ENCODE measurements around the gene SYNGAP1. TPM values are rescaled to one million over a fixed set of nuclear protein-coding genes. Genes with fewer than 3 reads are reported as not detected.
"Not testable (repeated sequence)": the region's sequence is repeated elsewhere in the genome, so short reads cannot be mapped to it uniquely, and the experiment has no call there.

The SYNGAP1 gene
- 3.3 and 5.2 TPM in 2 replicates for total RNA-seq (2014; rRNA removed; shearing (Covaris generic))

DNA sequence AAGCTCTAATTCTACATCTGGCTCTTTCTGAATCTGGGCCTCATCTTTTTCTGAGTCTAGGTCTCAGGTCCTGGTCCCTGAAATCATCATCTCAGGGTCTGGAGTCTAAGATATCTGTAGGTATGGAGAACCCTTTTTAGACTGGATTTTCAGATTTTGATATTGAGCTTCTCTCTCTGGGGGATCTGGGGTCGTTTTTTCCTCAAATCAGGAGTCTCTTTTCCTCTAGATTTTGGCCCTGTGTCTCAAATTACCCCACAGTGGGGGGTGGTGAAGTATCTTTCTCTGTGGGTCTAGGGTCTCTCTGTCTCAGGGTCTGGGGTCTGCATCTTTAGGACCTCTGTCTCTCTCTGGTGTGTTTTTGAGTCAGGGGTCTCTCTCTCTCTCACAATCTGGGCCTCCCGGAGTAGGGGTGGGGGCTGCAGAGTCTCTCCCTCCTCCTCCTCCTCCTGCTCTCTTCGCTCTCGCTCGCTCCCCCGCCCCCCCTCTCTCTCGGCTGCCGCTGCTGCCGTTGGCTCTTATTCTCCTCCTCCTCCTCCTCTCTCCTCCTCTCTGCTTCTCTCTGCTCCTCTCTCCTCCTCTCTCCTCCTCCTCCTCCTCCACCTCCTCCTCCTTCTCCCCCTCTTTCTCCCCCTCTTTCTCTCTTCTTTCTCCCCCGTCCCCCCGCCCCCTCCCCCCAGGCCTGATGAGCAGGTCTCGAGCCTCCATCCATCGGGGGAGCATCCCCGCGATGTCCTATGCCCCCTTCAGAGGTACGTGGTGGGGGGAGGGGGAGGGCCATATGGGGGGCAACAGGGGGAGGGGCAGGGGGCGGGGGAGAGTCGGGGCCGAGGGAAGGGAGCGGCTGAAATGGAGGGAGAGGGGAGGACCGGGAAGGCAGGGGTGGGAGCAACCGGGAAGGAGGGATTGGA lies at the start of gene SYNGAP1:
Gene SYNGAP1, plus strand, starts transcription at position 486 of the 911 bp plus-strand sequence. Its CDS starts 200 bp downstream, at position 686.
- no peak for DNase-seq (ENCODE audit: low spot score)

DNA sequence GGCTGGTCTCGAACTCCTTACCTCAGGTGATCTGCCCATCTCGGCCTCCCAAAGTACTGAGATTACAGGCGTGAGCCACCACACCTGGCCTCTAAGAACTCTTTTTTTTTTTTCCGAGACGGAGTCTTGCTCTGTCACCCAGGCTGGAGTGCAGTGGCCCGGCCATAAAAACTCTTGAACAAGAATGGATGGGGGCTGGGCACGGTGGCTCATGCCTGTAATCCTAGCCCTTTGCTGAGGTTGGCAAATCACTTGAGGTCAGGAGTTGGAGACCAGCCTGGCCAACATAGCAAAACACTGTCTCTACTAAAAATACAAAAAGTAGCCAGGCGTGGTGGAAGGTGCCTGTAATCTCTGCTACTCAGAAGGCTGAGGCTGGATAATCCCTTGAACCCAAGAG lies 48.0 kb upstream of the SYNGAP1 start:
- DNase-seq (ENCODE audit: low spot score) = not testable (repeated sequence)

DNA sequence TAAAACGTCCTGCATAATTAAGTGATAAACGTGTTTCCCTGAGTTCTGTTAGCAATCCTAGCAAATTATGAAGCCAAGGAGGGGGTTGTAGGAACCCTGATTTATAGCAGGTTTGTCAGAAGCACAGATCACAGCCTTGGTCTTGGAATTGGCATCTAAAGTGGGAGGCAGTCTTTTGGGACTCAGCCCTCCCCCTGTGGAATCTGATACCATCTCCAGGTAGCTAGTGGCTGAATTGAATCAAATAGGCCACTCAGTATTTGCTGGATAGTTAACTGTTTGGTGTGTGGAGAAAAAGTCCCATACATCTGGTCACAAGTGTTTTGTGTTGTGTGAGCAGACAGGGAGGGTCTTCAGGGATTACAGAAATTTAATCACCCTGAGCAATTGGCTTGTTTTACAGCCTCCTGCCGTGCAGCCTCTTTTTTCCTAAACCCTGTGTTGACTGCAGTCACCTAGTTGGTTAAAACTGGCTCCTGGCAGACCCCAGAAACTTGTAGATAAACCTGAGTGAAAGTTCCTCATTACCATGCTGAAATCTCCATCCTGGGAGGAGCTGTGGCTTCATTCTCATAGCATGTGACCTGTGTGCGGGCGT lies 47.2 kb upstream of the SYNGAP1 start:
- DNase-seq (ENCODE audit: low spot score) = no peak

DNA sequence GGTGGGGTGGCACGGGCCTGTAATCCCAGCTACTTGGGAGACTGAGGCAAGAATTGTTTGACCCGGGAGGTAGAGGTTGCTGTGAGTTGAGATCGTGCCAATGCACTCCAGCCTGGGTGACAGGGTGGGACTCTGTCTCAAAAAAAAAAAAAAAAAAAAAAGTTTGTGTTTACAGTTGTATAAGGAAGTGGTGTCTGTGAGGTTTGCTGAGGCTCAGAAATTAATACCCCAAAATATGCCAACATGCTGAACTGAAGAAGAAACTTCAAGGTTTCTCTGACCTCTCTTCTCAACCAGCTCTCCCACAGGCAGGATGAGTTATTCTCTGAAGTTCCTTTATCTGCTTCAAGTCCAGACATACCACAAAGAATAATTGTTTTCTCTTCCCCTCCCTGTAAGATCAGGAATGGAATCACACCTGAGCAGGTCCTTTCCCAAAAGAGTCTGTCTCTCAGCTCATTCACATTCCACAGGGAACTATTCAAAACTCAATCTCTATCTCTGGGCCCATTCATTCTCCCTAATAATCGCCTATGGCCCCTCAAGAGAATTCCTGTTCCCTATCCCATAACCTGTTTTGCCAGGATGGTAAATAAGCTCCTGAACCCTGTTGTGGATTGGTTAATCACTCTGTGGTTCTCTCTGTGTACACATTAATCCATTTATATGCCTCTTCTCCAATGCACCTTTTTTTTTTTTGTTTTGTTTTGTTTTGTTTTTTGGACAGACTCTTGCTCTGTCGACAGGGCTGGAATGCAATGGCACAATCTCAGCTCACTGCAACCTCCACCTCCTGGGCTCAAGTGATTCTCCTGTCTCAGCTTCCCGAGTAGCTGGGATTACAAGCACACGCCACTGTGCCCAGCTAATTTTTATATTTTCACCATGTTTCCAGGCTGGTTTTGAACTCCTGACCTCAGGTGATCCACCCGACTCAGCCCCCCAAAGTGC lies 45.6 kb upstream of the SYNGAP1 start:
- DNase-seq (ENCODE audit: low spot score) = no peak

DNA sequence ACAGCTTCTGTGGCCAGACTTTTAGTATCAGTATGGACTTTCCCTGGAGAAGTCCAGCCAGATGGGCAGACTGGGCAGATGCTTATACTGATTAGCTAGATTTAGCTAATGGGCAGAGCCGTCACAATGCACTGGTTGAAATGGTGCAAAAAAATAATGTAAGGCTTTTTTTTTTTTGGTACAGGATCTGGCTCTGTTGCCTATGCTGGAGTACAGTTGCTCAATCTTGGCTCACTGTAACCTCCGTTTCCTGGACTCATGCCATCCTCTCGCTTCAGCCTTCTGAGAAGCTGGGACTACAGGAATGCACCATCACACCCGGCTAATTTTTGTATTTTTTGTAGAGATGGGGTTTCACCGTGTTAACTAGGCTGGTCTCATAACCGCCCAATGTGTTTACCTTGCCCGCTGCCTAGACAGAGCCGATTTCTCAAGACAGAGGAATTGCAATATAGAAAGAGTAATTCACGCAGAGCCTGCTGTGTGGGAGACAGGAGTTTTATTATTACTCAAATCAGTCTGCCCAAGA lies 44.7 kb upstream of the SYNGAP1 start:
- DNase-seq (ENCODE audit: low spot score) = no peak

DNA sequence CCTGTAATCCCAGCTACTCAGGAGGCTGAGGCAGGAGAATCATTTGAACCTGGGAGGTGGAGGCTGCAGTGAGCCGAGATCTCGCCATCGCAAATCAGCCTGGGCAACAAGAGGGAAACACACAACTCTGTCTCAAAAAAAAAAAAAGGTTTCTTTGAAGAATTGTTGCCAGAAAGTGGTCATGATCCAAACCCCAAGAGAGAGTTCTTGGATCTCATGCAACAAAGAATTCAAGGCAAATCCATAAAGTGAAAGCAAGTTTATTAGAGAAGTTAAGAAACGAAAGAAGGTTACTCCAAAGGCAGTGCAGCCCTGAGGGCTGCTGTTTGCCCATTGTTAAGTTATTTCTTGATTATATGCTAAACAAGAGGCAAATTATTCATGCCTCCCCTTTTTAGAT lies 42.7 kb upstream of the SYNGAP1 start:
- DNase-seq (ENCODE audit: low spot score) = no peak

DNA sequence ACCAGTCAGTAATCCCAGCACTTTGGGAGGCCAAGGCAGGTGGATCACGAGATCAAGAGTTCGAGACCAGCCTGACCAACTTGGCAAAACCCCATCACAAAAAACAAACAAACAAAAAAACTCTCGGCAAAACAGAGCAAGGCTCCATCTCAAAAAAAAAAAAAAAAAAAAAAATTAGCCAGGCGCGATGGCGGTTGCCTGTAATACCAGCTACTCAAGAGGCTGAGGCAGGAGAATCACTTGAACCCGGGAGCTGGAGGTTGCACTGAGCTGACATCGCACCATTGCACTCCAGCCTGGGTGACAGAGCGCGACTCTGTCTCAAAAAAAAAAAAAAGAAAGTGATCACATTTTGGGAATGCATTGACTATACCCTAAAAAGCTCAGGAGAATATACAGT lies 40.7 kb upstream of the SYNGAP1 start:
- DNase-seq (ENCODE audit: low spot score) = not testable (repeated sequence)

DNA sequence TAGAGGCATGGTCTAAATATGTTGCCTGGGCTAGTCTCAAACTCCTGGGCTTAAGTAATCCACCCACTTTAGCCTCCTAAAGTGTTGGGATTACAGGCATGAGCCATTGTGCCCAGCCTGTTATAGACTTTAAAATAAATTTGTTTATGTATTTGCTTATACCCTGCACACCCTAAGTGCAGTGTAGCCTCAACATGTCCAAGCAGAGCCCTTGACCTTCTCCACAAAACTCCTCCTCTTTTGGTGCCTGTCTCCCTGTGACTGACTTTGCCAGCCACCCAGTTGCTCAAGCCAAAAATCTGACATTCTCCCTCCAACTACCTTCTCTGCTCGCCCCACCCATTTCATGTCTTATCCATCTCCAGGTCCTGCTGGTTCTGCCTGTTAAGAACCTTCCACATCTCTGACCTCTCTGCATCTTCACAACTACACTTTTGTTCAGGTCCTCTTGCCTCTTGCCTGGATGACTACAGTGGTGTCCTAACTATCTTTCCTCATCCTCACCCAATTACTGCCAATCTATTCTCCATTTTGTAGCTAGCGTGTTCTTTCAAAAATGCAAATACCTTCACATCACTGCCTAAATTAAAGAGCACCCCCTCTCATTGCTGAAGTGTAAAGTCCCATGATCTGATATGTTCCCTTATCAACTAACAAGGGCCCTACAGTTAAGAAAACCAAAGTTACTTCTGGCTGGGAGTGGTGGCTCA lies 39.4 kb upstream of the SYNGAP1 start:
- DNase-seq (ENCODE audit: low spot score) = no peak

DNA sequence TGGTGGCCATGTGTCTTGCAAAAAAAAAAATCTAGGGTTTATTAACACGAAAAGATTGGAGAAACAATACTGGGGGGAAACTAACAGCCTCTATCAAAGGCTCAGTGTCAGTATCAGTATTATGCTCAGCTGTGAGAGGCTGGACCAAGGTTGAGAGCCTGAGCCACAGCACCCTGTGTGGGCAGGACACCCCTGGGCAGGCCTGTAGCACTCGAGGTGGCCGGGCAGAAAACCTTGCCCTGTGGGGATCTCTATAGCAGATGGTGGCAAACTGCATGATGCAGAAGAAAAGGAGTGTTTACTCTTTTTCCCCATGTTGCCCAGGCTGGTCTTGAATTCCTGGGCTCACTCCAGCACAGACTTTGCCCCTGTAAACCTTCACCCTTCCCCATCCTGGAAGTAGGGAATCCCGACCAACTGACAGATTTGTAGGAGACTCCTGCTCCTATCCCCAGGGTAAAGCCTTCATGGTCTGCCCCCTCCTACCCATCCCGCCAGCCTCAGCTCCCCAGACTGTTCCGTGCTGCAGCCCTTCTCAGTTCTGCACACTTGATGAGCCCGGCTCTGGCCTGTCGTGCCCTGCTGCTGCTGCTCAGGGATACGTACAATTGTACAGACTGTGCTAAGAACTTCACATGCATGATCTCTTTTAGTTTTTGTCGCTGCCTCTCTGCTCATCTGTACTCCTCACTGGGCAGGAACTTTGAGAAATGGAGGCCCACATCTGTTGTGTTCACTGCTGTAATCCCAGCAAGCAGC lies 36.3 kb upstream of the SYNGAP1 start:
- no peak for DNase-seq (ENCODE audit: low spot score)

DNA sequence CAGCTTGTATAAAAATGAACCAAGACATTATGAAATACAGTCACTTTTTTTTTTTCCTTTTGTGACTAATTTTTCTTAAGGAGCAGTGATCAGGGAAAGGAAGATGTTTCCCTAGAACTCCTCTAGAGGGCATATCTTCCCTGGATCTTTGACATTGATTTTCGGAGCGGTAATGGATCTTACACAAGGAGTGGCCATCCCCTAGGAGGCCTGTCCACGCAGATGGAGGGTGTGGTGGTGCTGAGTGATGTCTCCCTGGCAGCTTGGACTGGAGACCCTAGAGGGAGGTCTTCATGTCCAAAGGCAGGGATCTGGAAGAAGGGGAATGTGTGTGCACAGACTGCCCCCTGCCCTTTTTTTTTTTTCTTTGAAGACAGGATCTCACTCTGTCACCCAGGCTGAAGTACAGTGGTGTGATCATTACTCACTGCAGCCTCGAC lies 35.3 kb upstream of the SYNGAP1 start:
- peak; percentile 39 for DNase-seq (ENCODE audit: low spot score)

DNA sequence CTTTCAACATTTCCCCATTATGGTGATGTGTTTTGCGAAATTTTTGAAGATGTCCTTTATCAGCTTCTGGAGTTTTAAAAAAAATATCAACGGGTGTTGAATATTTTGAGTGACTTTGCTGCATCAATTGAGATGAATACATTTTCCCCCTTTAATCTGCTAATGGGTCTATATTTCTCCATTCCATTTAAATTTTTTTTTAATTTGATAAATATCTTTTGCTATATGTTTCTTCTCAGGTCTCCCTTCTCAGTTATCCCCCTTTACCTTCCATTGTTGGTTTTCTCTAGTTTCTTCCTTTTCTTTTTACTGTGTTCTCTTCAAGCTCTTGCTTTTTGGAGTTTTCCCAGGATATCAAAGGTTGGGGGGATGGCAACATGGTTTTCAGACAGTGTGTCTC lies 29.7 kb upstream of the SYNGAP1 start:
- no peak for DNase-seq (ENCODE audit: low spot score)

DNA sequence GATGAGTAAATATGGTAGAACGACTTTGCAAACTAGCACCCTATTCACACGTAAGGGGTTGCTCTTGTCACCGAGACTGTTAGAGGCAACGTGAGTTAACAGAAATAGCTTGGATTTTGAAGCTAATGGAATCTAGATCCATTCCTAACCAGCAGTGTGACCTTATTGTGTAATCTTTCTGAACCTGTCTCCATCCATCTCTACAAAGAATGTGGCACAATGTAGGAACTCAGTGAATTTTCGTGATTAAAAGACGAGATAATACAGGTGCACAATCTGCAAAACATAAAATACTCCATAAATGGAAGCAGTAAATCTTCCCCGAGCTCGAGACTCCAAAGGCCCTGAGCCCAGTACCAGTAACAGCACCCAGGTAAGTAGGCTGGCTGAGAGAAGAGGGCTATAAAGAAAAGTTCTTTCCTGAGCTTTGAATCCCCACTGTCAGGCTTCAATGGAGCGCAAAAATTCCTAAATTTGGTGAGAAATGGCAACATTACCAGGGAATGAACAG lies 29.0 kb upstream of the SYNGAP1 start:
- no peak for DNase-seq (ENCODE audit: low spot score)

DNA sequence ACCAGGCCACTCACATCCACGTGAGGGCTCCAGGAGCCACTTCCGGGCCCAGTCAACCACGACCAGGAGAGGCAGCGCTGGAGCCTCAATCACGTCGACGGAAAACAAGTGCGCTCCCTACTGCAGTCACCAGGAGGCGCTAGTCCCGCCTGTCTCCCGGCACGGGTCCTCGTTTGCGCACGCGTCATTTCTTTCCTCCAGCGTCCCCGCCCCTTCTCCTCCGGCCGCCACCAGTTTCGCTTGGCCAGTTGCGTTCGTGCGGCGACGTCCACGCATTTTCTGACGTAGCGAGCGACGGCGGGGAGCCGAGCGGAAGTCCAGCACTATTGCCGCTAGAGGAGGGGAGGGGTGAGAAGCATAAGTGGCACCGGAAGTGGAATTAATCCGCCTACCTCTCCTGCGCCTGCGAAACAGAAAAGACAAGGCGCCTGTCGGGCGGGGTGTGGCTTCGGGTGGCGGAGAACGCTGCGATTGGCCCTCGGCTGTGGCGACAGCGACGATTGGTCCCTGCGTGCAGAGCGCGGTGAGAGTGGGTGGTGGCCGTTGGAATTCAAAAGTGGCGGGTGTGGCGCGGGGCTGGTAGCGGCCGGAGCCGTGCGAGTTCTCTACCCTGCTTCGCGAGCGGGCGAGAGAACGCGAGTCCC lies 28.5 kb upstream of the SYNGAP1 start, which contains the start of gene KIFC1:
Gene KIFC1, plus strand, starts transcription at position 546 of the 644 bp plus-strand sequence. CDS start 163 bp downstream, outside the sequence.
- DNase-seq (ENCODE audit: low spot score) = peak; percentile 99

DNA sequence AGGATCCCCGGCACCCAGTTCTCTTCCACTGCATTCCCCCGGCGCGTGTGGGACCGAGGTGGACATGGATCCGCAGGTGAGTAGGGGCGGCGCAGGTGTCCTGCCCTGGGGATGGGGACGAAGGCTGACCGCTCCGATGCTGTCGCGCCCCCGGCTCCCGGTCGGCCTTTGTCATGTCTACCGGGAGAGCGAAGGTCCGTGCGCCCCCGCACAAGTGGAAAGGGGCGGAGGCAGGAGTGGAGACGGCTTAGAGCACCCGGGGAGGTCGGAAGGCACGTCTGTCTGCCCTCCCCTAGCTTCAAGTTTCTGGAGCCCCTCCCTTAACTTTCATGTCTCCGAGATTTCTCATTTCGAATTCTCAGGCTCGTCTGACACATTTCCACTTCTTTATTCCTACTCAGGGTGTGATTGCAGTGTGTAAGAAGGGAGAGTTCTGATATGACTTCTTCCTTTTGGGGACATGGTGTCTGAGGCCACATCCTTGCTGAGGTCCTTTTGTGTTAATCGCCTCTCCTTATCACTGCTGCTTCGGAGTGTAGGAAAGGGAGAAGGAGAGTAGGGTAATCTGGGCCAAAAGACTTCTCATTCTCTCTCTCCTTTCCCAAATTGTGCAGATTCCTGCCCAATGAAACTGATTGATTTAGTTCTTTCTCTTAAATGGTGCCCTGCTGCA lies 27.8 kb upstream of the SYNGAP1 start:
- peak; percentile 40 for DNase-seq (ENCODE audit: low spot score)

DNA sequence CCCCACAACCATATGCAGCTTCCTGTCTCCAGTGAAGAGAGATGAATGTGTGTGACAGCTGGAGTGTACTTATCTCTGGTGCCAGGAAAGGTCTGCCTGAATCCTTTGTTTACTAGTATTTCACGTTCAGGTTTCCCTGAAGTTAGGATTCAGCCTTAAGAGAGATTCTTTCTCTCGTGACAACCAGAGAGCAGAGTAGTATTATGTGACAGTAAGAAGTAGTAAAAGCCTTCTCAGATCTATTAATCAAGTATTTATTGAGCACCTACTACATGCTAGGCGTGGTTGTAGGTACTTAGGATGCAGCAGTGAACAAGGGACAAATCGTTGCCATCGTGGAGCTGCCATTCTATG lies 27.3 kb upstream of the SYNGAP1 start:
- no peak for DNase-seq (ENCODE audit: low spot score)

DNA sequence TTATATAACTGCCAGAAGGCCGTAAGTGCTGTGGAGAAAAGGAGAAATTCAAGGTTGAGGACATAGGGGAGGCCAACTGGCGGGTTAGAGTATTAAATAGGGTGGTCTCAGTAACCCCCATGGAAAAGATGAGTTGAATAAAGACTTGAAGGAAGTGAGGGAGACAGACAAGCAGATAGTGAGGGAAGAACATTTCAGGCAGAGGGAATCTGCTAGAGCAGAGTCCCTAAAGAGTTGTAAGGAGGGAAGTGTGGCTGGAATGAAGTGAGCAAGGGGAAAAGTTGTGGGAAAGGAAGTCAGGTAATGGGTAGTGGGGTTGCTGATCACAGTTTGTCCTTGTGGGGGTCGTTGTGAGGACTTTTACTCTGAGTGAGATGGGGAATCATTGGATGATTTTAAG lies 26.9 kb upstream of the SYNGAP1 start:
- no peak for DNase-seq (ENCODE audit: low spot score)

DNA sequence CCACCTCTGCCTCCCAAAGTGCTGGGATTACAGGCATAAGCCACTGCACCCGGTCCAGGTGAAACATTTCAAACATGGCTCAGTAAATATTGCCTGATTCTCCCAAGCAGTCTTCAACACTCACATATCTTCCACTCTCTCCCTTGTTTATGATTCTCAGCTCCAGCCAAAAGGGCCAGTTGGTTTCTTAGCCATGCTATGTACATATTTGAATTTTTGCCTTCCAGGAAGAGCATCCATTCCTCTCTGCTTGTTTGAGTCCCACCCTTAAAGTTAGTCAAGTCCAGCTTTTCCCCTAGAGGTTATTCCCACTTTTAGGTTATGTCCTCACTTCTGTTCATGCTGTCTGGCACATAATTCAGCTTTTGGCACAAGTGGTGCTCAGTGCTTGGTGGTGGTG lies 22.3 kb upstream of the SYNGAP1 start:
- no peak for DNase-seq (ENCODE audit: low spot score)

DNA sequence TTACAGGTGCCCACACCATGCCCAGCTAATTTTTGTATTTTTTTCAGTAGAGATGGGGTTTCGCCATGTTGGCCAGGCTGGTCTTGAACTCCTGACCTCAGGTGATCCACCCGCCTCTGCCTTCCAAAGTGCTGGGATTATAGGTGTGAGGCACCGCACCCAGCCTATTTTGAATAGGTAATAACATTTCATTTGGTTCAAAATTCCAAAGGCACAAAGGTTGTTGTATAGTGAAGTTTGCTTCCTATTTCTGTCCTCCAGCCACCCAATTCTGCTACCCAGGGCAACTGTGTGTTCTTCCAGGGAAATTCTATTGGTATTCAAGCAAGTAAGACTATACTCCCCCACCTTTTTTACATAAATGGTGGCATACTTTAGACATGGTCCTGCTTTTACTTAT lies 21.3 kb upstream of the SYNGAP1 start:
- DNase-seq (ENCODE audit: low spot score) = not testable (repeated sequence)

DNA sequence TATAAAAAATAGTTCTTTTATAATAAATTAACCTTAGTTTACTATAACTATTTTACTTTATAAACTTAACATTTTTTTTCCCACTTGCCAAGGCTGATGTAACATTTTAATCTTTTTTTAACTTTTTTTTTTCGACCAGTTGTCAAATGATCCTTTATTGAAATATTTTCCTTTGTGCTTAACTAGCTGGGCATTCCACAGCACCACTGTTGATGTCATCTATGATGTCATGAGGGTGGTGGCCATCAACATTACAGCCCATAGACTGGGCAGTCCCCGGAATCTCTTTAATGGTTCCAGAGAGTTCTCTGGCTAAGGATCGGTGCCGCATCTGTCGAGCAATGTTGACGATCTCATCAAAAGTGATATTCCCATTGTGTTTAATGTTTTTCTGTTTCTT lies 20.0 kb upstream of the SYNGAP1 start:
- DNase-seq (ENCODE audit: low spot score) = not testable (repeated sequence)

Measured in HT-29 (cell line).